ENCODE results near the gene SEC16B. TPM values are rescaled to one million over a fixed set of nuclear protein-coding genes. Genes with fewer than 3 reads are reported as not detected.

Gene SEC16B
- polyA plus RNA-seq, 1 experiment = 1.5 TPM

GRCh38 chr1:177937174-177937770, 32.6 kb downstream of the SEC16B start:
- Histone ChIP-seq H3K27me3 (ENCODE audit: control insufficient read depth, insufficient read depth, low read length) (no peaks in the 10 kb centered on the region), H3K4me3 (ENCODE audit: low read depth, low read length) (no peak overlapping the region), H3K36me3 (ENCODE audit: control insufficient read depth, insufficient read depth, low read length) (no peaks in the 10 kb centered on the region)
- ChIA-PET CTCF (interaction anchor here (0.8 to 7.7 kb wide), 4 partner anchors 10 to 1039 kb away, joined by 3 to 41 read pairs (median 10); no protein-coding TSS in a partner anchor), POLR2A (no interaction called here)
- DNase-seq (ENCODE audit: low read depth) = no peak
- no peak for TF ChIP-seq CTCF (IDR thresholded peaks at IDR 0.05; ENCODE audit: insufficient read depth, low read depth, low read length)

- POLR2A ChIA-PET = no interaction called here
- DNase-seq (ENCODE audit: low read depth) = no peak
- no peak for TF ChIP-seq CTCF (IDR thresholded peaks at IDR 0.05; ENCODE audit: insufficient read depth, low read depth, low read length)
- Histone ChIP-seq H3K4me3 (ENCODE audit: low read depth, low read length) (no peak overlapping the region), H3K27me3 (ENCODE audit: control insufficient read depth, insufficient read depth, low read length) (no peaks in the 10 kb centered on the region), H3K36me3 (ENCODE audit: control insufficient read depth, insufficient read depth, low read length) (no peaks in the 10 kb centered on the region; the same call in 1 of the 2 replicates)
- CTCF ChIA-PET = interaction anchor here (0.6 to 7.7 kb wide), 5 partner anchors 8 to 22 kb away, joined by 3 to 41 read pairs (median 16); no protein-coding TSS in a partner anchor
These were observed 34.0 kb downstream of the SEC16B start for GRCh38 chr1:177935638-177936415.

- no peak for DNase-seq (ENCODE audit: low read depth)
- POLR2A ChIA-PET = no interaction called here
- CTCF ChIA-PET = interaction anchor here (2.4 kb wide), 1 partner anchor 11 kb away, joined by 19 read pairs; no protein-coding TSS in a partner anchor
These were observed 34.9 kb downstream of the SEC16B start for GRCh38 chr1:177934927-177935326.

GRCh38 chr1:177934461-177934860, 35.4 kb downstream of the SEC16B start:
- ChIA-PET CTCF (interaction anchor here (1.3 to 2.4 kb wide), 3 partner anchors 10 to 11 kb away, joined by 5 to 19 read pairs (median 12); no protein-coding TSS in a partner anchor), POLR2A (no interaction called here)
- no peak for TF ChIP-seq CTCF (IDR thresholded peaks at IDR 0.05; ENCODE audit: insufficient read depth, low read depth, low read length)
- H3K27me3 ChIP-seq (ENCODE audit: control insufficient read depth, insufficient read depth, low read length) = no peaks in the 10 kb centered on the region
- DNase-seq (ENCODE audit: low read depth) = no peak
- H3K4me3 ChIP-seq (ENCODE audit: low read depth, low read length) = no peak overlapping the region
- no peaks in the 10 kb centered on the region; the same call in 1 of the 2 replicates for H3K36me3 ChIP-seq (ENCODE audit: control insufficient read depth, insufficient read depth, low read length)

More at GRCh38 chr1:177934927-177935326, 34.9 kb downstream of the SEC16B start:
- no peak for TF ChIP-seq CTCF (IDR thresholded peaks at IDR 0.05; ENCODE audit: insufficient read depth, low read depth, low read length)
- H3K27me3 ChIP-seq (ENCODE audit: control insufficient read depth, insufficient read depth, low read length) = no peaks in the 10 kb centered on the region
- no peaks in the 10 kb centered on the region; the same call in 1 of the 2 replicates for H3K36me3 ChIP-seq (ENCODE audit: control insufficient read depth, insufficient read depth, low read length)
- no peak overlapping the region for H3K4me3 ChIP-seq (ENCODE audit: low read depth, low read length)

- ChIA-PET CTCF (interaction anchor here (0.6 to 2.0 kb wide), 4 partner anchors 9 to 31 kb away, joined by 3 to 12 read pairs (median 4); no protein-coding TSS in a partner anchor), POLR2A (no interaction called here)
- Histone ChIP-seq H3K27me3 (ENCODE audit: control insufficient read depth, insufficient read depth, low read length) (no peaks in the 10 kb centered on the region), H3K4me3 (ENCODE audit: low read depth, low read length) (no peak overlapping the region), H3K36me3 (ENCODE audit: control insufficient read depth, insufficient read depth, low read length) (no peaks in the 10 kb centered on the region; the same call in 1 of the 2 replicates)
- DNase-seq (ENCODE audit: low read depth) = no peak
- no peak for TF ChIP-seq CTCF (IDR thresholded peaks at IDR 0.05; ENCODE audit: insufficient read depth, low read depth, low read length)
These were observed 36.0 kb downstream of the SEC16B start for GRCh38 chr1:177933881-177934280.

Measured in BJ (cell line).